NCI-H2227 (cell line): ENCODE results near the gene KIR2DL4.
"Not testable (repeated sequence)": the region's sequence is repeated elsewhere in the genome, so short reads cannot be mapped to it uniquely, and the experiment has no call there.

Source experiments
- DNase-seq: peaks from one replicate; lab custom pipeline; 2025; ENCODE audit not compliant: unreplicated experiment; lab: John Stamatoyannopoulos, UW

The KIR2DL4 gene

GRCh38 chr19:54803410-54803809 is at the start of gene KIR2DL4:
Gene KIR2DL4, plus strand, starts transcription at chr19:54803610. Its CDS starts 42 bp downstream, at chr19:54803652.
- no peak for DNase-seq

- not testable (repeated sequence) for DNase-seq
Measured at GRCh38 chr19:54756204-54757110, 47.0 kb upstream of the KIR2DL4 start.

GRCh38 chr19:54758577-54758976 is 44.8 kb upstream of the KIR2DL4 start:
- DNase-seq, result not testable (repeated sequence)

GRCh38 chr19:54764219-54764618 is 39.2 kb upstream of the KIR2DL4 start:
- not testable (repeated sequence) for DNase-seq

GRCh38 chr19:54766464-54766863 is 36.9 kb upstream of the KIR2DL4 start:
- DNase-seq, result not testable (repeated sequence)

- not testable (repeated sequence) for DNase-seq
Measured at GRCh38 chr19:54769646-54770045, 33.8 kb upstream of the KIR2DL4 start, which contains the start of gene KIR2DL1. Gene KIR2DL1, plus strand, starts transcription at chr19:54769793. Its CDS starts 58 bp downstream, at chr19:54769851.

GRCh38 chr19:54770511-54770910 is 32.9 kb upstream of the KIR2DL4 start:
- DNase-seq, result not testable (repeated sequence)

- not testable (repeated sequence) for DNase-seq
Measured at GRCh38 chr19:54771018-54771960, 32.1 kb upstream of the KIR2DL4 start.

- not testable (repeated sequence) for DNase-seq
Measured at GRCh38 chr19:54772666-54773065, 30.7 kb upstream of the KIR2DL4 start.

GRCh38 chr19:54775095-54775815 is 28.2 kb upstream of the KIR2DL4 start:
- DNase-seq, result not testable (repeated sequence)

GRCh38 chr19:54775830-54776229 is 27.6 kb upstream of the KIR2DL4 start:
- DNase-seq, result not testable (repeated sequence)

GRCh38 chr19:54777851-54778250 is 25.6 kb upstream of the KIR2DL4 start:
- not testable (repeated sequence) for DNase-seq

GRCh38 chr19:54778896-54779295 is 24.5 kb upstream of the KIR2DL4 start:
- not testable (repeated sequence) for DNase-seq

GRCh38 chr19:54782916-54783315 is 20.5 kb upstream of the KIR2DL4 start:
- DNase-seq, result not testable (repeated sequence)

- not testable (repeated sequence) for DNase-seq
Measured at GRCh38 chr19:54786091-54786723, 17.2 kb upstream of the KIR2DL4 start.

- DNase-seq, result not testable (repeated sequence)
Measured at GRCh38 chr19:54788154-54788553, 15.3 kb upstream of the KIR2DL4 start.

GRCh38 chr19:54790711-54791110 is 12.7 kb upstream of the KIR2DL4 start:
- no peak for DNase-seq

GRCh38 chr19:54791476-54791875 is 11.9 kb upstream of the KIR2DL4 start:
- no peak for DNase-seq

- no peak for DNase-seq
Measured at GRCh38 chr19:54792814-54793213, 10.6 kb upstream of the KIR2DL4 start.

- DNase-seq, result no peak
Measured at GRCh38 chr19:54795758-54796157, 7.7 kb upstream of the KIR2DL4 start.
